T-helper 17 cell (primary cell): ENCODE measurements around the gene PILRA. TPM values are rescaled to one million over a fixed set of nuclear protein-coding genes. Genes with fewer than 3 reads are reported as not detected.
"Not testable (repeated sequence)": the region's sequence is repeated elsewhere in the genome, so short reads cannot be mapped to it uniquely, and the experiment has no call there.

Source experiments
- ATAC-seq: fragments of 150-1000 bp; cut with Tn5 transposase; 2 replicates; pipeline ENCODE4 v1.10.0; 2021; ENCODE audit warnings: mild to moderate bottlenecking, moderate library complexity
- DNase-seq, 3 donors: peaks; one replicate each; pipeline versions ENCODE4 v3.0.0 to v3.0.0-alpha.2; 2020 to 2021
- H3K9me3 ChIP-seq: one replicate; pipeline ENCODE4 v1.7.0; 2013; ENCODE audit warnings: low read length, mild to moderate bottlenecking; ENCODE audit not compliant: control insufficient read depth, poor library complexity, severe bottlenecking
- H3K27ac Mint-ChIP-seq: one replicate; pipeline ENCODE4 v1.8.0; 2022; ENCODE audit warnings: mild to moderate bottlenecking, moderate library complexity, mixed read lengths
- H3K27me3 Mint-ChIP-seq: one replicate; pipeline ENCODE4 v1.8.0; 2022; ENCODE audit warnings: mixed read lengths
- H3K36me3 Mint-ChIP-seq: one replicate; pipeline ENCODE4 v1.8.0; 2022; ENCODE audit warnings: low read depth, mixed read lengths
- H3K4me1 Mint-ChIP-seq: one replicate; pipeline ENCODE4 v1.8.0; 2022; ENCODE audit warnings: mild to moderate bottlenecking, mixed read lengths
- H3K4me3 Mint-ChIP-seq: one replicate; pipeline ENCODE4 v1.8.0; 2022; ENCODE audit warnings: mild to moderate bottlenecking, moderate library complexity, mixed read lengths
- total RNA-seq, 4 donors: library from RNA in 2 of 4; stranded (reverse) in 2 of 4; gene quantifications; one replicate each; pipeline ENCODE4 v1.2.3 and lab custom pipeline; 2022 to 2026

Gene PILRA
- total RNA-seq, 2 donors from 2014 or later = 3.1 to 14.5 TPM

- no peaks in the 10 kb centered on the region for H3K9me3 ChIP-seq
- Mint-ChIP-seq H3K4me1 (peaks cover 9% of the 10 kb centered on the region), H3K4me3 (no peak overlapping the region), H3K27me3 (peaks cover 6% of the 10 kb centered on the region), H3K36me3 (peaks cover 3% of the 10 kb centered on the region), H3K27ac (no peak overlapping the region)
- no peak for DNase-seq
- no peak for ATAC-seq
Observed at GRCh38 chr7:100376066-100376465, 2.8 kb downstream of the PILRA start.

GRCh38 chr7:100378114-100378755 lies 4.9 kb downstream of the PILRA start:
- no peak overlapping the region for H3K27ac Mint-ChIP-seq
- no peaks in the 10 kb centered on the region for H3K9me3 ChIP-seq
- H3K4me3 Mint-ChIP-seq = no peak overlapping the region
- H3K36me3 Mint-ChIP-seq = peaks cover 7% of the 10 kb centered on the region
- DNase-seq = no peak
- peaks cover 12% of the 10 kb centered on the region for H3K27me3 Mint-ChIP-seq
- H3K4me1 Mint-ChIP-seq = peaks cover 15% of the 10 kb centered on the region
- no peak for ATAC-seq

DNA sequence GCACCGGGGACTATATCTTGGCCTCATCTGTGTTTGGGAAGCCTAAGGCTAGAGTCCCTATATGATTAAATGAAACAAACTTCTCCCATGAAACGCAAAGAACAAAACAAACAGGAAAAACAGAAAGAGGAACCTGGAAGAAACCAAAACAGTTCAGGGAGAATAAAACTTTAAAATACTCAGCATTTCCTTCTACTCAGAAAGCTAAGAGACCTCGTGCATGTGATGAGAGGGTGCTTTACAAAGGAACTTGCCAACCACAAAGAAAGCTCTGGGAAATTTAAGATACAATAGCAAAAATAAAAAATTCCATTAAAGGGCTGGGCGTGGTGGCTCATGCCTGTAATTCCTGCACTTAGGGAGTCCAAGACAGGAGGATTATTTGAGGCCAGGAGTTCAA lies 6.9 kb downstream of the PILRA start:
- DNase-seq (no peak), ATAC-seq (no peak)
- no peak overlapping the region for H3K27ac Mint-ChIP-seq
- peaks cover 15% of the 10 kb centered on the region for H3K27me3 Mint-ChIP-seq
- no peaks in the 10 kb centered on the region for H3K9me3 ChIP-seq
- no peak overlapping the region for H3K4me3 Mint-ChIP-seq
- H3K36me3 Mint-ChIP-seq = peaks cover 8% of the 10 kb centered on the region
- peaks cover 13% of the 10 kb centered on the region for H3K4me1 Mint-ChIP-seq

GRCh38 chr7:100381531-100382233 lies 8.4 kb downstream of the PILRA start:
- ATAC-seq, H3K4me3 Mint-ChIP-seq, H3K27ac Mint-ChIP-seq, H3K9me3 ChIP-seq, H3K36me3 Mint-ChIP-seq, DNase-seq: not testable (repeated sequence)
- peaks cover 13% of the 10 kb centered on the region for H3K4me1 Mint-ChIP-seq
- peaks cover 13% of the 10 kb centered on the region for H3K27me3 Mint-ChIP-seq

DNA sequence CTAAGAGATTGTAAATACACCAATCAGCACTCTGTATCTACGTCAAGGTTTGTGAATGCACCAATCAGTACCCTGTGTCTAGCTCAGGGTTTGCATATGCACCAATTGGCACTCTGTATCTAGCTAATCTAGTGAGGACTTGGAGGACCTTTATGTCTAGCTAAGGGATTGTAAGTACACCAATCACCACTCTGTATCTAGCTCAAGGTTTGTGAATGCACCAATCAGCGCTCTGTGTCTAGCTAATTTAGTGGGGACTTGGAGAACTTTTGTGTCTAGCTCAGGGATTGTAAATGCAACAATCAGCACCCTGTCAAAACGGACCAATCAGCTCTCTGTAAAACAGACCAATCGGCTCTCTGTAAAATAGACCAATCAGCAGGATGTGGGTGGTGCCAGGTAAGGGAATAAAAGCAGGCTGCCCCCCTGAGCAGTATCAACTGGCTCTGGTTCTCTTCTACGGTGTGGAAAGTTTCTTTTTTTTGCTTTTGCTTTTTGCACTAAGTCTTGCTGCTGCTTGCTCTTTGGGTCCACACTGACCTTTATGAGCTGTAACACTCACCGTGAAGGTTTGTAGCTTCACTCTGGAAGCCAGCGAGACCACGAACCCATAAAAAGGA lies 9.1 kb downstream of the PILRA start:
- not testable (repeated sequence) for H3K27ac Mint-ChIP-seq, H3K9me3 ChIP-seq, H3K4me3 Mint-ChIP-seq, DNase-seq, H3K36me3 Mint-ChIP-seq, ATAC-seq
- Mint-ChIP-seq H3K27me3 (peaks cover 13% of the 10 kb centered on the region), H3K4me1 (peaks cover 13% of the 10 kb centered on the region)

DNA sequence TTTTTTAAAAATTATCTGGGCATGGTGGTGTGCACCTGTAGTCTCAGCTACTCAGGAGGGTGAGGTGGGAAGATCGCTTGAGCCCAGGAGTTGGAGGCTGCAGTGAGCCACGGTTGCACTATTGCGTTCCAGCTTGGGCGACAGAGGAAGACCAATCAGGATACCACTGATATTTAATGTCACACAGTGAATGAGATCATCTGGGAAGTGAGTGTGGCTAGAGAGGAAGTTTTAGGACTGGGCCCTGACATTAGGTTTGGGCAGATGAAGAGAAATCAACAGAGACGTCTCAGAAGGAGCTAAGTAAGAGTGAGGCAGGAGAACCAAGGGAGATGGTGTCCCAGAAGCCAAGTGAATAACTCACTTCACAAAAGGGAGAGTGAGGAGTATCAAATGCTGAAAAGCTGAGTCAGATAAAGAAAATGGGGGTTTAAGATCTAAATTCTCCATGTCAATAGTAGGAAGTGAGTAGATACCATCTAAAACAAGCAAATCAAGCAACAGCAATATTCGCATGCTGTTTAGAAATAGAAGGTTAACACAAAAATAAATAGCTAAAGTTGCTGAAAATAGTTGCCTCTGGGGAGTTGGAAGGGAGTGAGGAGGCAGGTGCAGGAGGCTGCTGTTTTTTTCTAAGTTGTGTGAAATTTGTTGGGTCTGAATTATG lies 11.5 kb downstream of the PILRA start:
- H3K27me3 Mint-ChIP-seq = peaks cover 19% of the 10 kb centered on the region
- H3K4me3 Mint-ChIP-seq = no peak overlapping the region
- no peak for ATAC-seq
- peaks cover 10% of the 10 kb centered on the region for H3K36me3 Mint-ChIP-seq
- H3K9me3 ChIP-seq = no peaks in the 10 kb centered on the region
- no peak for DNase-seq
- H3K4me1 Mint-ChIP-seq = peaks cover 13% of the 10 kb centered on the region
- H3K27ac Mint-ChIP-seq = no peak overlapping the region

DNA sequence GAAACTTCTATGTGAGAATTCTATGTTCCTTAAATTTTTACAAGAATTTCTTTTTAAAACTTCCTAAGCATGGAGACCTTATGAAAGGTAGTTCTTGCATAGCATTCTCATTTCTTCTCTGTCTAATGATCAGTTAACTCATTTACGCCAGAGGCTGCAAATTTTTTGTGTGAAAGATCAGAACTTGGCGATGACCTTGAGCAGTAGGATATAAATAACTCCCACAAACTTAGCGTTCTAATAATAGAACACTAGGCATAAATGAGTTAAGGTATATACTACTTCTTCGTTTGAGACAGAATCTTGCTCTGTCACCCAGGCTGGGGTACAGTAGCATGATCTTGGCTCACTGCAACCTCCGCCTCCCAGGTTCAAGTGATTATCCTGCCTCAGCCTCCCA lies 13.7 kb downstream of the PILRA start:
- no peak overlapping the region for H3K4me3 Mint-ChIP-seq

GRCh38 chr7:100387695-100388094 lies 14.4 kb downstream of the PILRA start:
- DNase-seq (no peak), ATAC-seq (no peak)
- Mint-ChIP-seq H3K4me3 (no peak overlapping the region), H3K27me3 (peaks cover 41% of the 10 kb centered on the region), H3K27ac (no peak overlapping the region), H3K36me3 (peaks cover 14% of the 10 kb centered on the region), H3K4me1 (peaks cover 9% of the 10 kb centered on the region)
- H3K9me3 ChIP-seq = no peaks in the 10 kb centered on the region

More for the DNA sequence above, 13.7 kb downstream of the PILRA start:
- Mint-ChIP-seq H3K27ac (no peak overlapping the region), H3K4me1 (peaks cover 11% of the 10 kb centered on the region), H3K27me3 (peaks cover 34% of the 10 kb centered on the region), H3K36me3 (peaks cover 14% of the 10 kb centered on the region)
- no peaks in the 10 kb centered on the region for H3K9me3 ChIP-seq
- ATAC-seq = no peak
- no peak for DNase-seq

DNA sequence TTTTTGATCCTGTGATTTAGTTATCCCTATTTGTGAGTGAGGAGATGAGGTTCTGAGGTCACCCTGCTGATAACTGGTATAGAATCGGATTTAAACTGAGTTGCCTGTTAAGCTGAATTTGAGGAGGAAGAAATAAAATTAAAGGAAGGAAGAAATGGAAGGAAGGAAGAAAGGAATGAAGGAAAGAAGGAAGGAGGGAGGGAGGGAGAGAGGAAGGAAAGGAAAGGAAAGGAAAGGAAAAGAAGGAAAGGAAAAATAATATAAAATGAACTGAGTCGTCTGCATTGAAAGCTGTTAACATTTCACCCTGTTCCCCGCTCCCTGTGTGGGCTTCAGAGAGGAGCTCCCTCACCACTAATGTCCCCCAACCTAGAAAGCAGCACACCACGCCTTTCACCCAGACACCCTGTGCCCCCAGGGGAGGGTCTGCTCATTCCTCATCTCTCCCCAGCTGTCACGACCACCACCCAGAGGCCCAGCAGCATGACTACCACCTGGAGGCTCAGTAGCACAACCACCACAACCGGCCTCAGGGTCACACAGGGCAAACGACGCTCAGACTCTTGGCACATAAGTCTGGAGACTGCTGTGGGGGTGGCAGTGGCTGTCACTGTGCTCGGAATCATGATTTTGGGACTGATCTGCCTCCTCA lies 16.3 kb downstream of the PILRA start:
- ATAC-seq (no peak), DNase-seq (no peak)
- H3K9me3 ChIP-seq = no peaks in the 10 kb centered on the region
- H3K27me3 Mint-ChIP-seq = peaks cover 28% of the 10 kb centered on the region
- H3K4me1 Mint-ChIP-seq = peaks cover 4% of the 10 kb centered on the region
- H3K36me3 Mint-ChIP-seq = peaks cover 6% of the 10 kb centered on the region
- no peak overlapping the region for H3K4me3 Mint-ChIP-seq
- H3K27ac Mint-ChIP-seq = no peak overlapping the region

DNA sequence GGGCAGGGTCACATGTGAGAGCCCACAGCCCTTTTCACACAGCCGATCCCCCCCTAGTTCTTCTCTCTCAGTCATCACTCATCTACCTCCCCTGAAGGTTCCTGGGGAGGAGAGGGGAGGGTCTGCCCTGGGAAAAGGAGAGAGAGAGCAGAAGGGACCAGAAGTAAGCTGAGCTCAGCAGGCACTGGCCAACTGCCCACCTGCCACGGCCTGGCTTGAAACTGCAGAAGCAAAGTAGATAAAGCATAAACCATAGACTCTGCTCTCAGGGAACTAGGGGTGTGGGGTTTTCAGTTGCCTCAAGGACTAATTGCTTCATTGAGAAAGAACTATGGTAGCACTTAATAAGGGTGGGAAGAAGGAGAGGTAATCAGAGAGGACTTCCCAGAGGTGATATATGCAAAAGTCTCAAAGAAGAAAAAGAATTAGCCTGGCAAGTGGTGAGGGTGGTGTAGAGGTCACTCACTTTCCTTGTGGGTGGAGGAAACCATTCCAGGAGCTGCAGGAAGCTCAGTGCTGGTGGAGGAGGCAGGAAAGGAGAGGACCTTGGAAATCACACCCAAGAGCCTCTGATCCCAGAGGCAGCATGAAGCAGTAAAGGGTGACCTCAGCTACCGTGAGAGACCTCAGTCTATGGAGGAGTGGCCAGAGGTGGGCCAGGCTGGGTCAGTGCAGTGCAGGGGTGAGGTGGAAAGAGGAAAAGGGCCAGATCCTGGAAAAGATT lies 17.2 kb downstream of the PILRA start:
- Mint-ChIP-seq H3K27me3 (peaks cover 28% of the 10 kb centered on the region), H3K4me1 (no peaks in the 10 kb centered on the region), H3K36me3 (peaks cover 6% of the 10 kb centered on the region), H3K27ac (no peak overlapping the region), H3K4me3 (no peak overlapping the region)
- DNase-seq (no peak), ATAC-seq (no peak)
- no peaks in the 10 kb centered on the region for H3K9me3 ChIP-seq

- H3K9me3 ChIP-seq = no peaks in the 10 kb centered on the region
- no peak for DNase-seq
- H3K4me3 Mint-ChIP-seq = no peak overlapping the region
- H3K36me3 Mint-ChIP-seq = peaks cover 6% of the 10 kb centered on the region
- H3K4me1 Mint-ChIP-seq = peaks cover 13% of the 10 kb centered on the region
- H3K27ac Mint-ChIP-seq = peak overlapping the region; percentile 61
- H3K27me3 Mint-ChIP-seq = peaks cover 28% of the 10 kb centered on the region
- no peak for ATAC-seq
Observed at GRCh38 chr7:100393233-100393905, 20.1 kb downstream of the PILRA start.

DNA sequence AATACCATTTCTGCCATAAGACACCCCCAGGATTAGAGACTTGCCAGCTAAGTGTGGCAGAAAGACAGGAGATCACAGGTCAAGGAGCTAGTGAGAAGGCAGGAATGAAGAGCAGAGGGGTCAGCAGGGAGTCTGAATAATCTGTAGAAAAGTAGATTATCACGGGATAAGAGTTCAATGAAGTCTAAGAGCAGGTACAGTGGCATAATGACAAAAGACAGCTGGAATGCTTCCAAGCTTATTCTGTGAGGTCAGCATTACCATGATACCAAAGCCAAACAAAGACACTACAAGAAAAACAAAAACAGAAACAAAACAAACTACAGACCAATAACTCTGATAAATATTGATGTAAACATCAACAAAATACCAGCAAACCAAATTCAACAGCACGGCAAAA lies 20.8 kb downstream of the PILRA start:
- Mint-ChIP-seq H3K36me3 (peaks cover 6% of the 10 kb centered on the region), H3K4me3 (no peak overlapping the region), H3K27ac (peak overlapping the region; percentile 61), H3K27me3 (peaks cover 28% of the 10 kb centered on the region), H3K4me1 (peaks cover 15% of the 10 kb centered on the region)
- no peaks in the 10 kb centered on the region for H3K9me3 ChIP-seq
- DNase-seq (no peak), ATAC-seq (no peak)
